HG02884 (cell line): ENCODE measurements around the gene SAMD9L.
"Not testable (repeated sequence)": the region's sequence is repeated elsewhere in the genome, so short reads cannot be mapped to it uniquely, and the experiment has no call there.

Experiments
- ATAC-seq: cut with Tn5 transposase; IDR thresholded peaks from one replicate; pipeline ENCODE4 v1.9.1; 2021; ENCODE audit warnings: mild to moderate bottlenecking, moderate library complexity; ENCODE audit not compliant: unreplicated experiment

The SAMD9L gene

DNA sequence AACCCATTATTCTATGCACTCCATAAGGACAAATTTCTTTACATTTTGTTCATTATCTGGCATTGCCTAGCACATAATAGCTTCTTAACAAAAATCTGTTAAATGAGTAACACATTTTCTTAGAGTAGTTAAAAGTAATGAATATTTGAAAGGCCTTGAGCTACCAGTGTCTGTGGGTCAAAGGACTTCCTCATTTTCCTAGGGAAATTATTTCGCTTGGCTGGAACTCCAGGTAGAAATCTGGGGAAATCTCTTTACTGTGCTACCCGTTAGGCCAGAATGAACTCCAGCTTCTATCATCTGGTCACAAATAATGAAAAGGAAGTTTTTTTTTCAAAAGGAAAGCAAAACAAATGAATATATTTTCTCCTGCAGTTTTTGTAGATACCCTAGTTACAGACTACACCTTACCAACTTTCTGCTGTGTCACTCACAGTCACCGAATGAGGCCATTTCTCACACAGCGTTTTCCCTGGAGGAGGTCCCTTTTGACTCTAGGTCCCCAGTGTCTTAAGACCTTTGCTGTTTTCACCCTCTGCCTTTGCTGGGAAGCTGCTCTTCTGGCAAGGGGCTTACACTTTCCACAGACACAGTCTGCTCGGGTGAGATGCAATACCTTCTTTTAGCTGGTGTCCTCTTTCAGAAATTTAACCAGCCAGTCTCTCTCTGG lies 1.6 kb downstream of the SAMD9L start:
- ATAC-seq: no peak

DNA sequence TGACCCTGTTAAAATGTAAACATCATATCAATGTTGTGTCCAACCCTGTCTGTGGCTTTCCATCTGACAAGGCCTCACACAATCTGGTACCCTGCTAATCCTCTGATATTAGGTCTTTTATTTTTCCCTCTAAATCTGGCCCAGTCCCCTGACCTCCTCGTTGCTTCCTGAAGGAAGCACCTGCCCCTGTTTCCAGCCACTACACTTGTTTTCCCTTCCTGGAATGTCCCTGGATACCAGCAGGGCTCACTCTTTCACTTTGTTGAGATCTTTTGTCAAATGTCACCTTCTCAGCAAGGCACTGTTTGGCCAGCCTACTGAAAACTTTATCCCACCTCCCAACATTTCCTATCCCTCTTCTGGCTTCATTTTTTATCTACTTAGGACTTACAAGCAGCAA lies 2.1 kb downstream of the SAMD9L start:
- ATAC-seq: no peak

DNA sequence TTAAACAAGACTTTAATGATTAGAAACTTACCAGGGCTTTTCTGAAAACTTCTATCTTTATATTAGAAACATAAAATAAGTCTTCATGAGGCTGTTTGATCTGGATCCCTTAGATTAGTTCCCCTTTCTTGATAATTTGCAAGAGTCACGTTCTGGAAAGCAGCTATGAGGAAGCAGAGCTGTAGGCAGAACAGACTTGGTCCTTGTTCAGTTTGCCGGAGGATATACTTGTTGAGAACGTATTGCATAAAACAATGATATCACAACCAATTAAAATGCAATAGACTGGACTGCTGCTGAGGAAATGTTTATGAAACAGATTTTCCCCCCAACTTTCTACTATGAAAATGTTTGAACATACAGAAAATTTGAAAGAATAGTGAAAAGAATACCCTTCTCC lies 2.8 kb downstream of the SAMD9L start:
- ATAC-seq: no peak

DNA sequence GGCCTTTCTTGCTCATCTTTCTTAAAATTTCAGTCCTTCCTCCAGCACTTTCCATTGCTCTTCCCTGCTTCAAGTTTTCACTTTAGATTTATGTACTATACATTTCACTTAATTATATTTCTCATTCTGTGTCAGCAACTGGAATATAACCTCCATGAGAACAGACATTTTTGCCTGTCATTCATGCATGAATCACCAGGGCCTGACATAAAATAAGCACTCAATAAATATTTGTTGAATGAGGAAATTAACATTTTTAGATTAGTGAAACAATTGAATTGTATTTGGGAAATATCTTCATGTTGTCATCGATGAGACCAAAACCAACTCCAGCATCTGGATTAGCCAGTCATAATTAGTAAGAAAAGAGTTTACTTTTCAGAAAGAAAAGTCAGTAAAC lies 6.1 kb downstream of the SAMD9L start:
- no peak for ATAC-seq

DNA sequence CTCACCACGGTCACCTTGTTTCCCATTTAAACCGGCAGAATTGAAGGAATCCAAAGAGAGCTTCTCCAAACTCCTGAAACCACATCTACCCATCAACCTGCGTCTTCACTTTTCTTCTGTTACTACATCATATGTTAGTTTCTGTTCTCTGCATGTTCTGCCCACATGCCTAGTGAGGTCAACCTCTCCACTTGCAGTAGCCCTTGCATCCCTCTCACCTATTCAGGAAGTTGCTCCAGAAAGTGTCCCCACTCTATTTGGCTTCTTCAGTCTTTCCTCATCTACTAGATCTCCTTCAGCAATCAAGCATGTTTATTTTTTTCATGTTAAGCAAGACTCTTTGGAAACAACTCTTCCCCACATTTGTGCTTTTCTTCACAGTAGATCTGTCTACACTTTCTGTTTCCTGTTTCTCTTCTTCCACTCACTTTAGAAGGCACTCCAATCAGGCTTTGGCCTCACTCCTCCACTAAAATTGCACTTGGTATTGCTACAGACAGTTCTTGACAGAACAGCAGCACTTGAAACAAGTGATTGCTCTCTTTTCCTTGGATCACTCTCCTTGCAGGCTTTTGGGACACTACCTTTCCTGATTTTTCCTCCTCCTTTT lies 7.5 kb downstream of the SAMD9L start:
- ATAC-seq: no peak

DNA sequence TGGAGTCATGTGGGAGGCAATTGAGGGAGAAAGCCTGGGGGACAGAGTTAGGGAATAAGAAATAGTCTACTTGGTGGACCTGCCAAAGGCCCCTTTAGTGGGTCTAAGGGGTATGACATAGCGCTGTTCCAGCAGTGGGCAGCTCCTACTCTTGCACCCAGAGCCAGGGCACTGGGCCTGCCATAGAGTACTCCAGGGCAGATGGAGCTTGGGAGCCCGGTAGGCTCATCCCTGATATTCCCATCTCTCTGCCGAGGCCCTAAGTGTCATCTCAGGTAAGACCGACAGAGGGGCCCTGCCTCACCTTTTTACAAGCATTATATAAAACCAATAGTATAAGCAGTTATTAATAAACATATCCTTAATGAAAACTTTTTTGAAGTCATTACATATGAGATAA lies 9.6 kb downstream of the SAMD9L start:
- no peak for ATAC-seq

DNA sequence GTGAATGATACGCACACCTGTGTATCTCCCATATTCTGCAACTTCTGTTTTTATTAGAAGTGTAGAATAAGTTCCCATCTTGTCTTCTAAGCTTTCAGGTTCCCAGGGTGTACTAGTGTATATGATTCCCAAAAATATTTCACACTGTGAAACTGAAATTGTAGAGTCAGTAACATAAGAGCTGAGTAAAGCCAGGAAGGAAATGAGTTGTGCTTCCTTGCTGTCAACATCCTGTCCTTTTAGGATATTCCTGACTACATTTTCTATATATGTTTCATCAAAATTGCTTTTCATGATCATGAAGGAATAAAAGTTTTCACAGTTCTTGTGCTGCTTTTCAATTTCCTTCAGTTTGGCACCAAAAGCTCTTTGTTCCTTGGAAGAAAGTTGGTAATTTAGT lies 15.2 kb downstream of the SAMD9L start:
- ATAC-seq: no peak

DNA sequence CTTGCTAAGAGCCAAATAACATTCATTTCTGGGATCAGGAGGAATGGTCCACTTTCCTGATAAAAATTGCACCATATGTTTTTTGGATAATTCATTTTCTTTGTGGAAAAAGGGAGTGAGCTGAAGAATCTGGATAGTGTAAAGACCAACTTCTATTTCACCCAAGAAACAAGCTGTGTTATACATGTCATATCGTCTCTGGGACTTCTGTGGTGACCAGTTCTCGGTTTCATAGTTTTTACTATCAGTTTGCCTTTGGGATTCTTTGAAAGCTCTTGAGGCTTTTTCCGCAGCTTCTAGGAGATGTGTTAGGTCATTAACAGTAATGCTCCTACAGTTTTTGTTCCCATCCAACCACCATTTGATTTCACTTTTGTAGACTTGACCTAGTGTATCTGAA lies 16.0 kb downstream of the SAMD9L start:
- ATAC-seq: no peak

DNA sequence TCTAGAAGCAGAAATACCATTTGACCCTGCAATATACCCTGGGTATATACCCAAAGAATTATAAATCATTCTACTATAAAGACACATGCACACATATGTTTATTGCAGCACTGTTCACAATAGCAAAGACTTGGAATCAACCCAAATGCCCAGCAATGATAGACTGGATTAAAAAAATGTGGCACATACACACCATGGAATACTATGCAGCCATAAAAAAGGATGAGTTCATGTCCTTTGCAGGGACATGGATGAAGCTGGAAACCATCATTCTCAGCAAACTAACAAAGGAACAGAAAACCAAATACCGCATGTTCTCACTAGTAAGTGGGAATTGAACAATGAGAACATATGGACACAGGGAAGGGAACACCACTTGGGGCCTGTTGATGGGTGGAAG lies 21.2 kb downstream of the SAMD9L start:
- not testable (repeated sequence) for ATAC-seq

DNA sequence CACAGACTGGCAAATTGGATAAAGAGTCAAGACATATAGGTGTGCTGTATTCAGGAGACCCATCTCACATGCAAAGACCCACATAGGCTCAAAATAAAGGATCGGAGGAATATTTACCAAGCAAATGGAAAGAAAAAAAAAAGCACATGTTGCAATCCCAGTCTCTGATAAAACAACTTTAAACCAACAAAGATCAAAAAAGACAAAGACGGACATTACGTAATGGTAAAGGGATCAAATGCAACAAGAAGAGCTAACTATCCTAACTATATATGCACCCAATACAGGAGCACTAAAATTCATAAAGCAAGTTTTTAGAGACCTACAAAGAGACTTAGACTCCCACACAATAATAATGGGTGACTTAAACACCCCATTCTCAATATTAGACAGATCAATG lies 24.7 kb downstream of the SAMD9L start:
- not testable (repeated sequence) for ATAC-seq

DNA sequence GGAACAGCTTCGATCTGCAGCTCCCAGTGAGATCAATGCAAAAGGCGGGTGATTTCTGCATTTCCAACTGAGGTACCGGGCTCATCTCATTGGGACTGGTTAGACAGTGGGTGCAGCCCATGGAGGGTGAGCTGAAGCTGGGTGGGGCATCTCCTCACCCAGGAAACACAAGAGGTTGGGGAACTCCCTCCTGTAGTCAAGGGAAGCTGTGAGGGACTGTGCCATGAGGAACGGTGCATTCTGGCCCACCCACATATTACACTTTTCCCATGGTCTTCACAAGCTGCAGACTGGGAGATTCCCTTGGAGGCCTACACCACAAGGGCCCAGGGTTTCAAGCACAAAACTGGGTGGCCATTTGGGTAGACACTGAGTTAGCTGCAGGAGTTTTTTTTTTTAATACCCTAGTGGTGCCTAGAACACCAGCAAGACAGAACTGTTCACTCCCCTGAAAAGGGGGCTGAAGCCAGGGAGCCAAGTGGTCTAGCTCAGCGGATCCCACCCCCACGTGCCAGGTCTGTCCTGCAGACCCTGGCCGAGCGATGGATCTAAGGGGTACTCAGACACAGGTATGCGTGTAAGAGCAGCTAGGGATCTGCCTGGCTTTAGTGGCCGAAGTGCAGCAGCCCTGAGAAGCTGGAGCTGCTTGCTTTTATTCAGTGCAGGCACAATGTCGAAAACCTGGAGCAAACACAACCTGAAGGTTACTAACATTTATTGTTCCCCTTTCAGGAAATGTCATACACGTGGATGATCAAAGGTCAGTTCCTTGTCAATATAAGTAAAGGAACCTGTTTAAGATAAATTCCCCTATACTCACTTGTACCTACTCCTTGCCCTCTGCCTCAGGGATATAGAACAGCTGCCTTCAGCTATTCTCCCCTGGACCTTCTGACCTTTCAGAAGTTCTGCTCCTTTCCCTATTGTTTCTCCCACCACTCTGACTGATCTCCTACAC lies 27.3 kb downstream of the SAMD9L start:
- ATAC-seq: no peak

DNA sequence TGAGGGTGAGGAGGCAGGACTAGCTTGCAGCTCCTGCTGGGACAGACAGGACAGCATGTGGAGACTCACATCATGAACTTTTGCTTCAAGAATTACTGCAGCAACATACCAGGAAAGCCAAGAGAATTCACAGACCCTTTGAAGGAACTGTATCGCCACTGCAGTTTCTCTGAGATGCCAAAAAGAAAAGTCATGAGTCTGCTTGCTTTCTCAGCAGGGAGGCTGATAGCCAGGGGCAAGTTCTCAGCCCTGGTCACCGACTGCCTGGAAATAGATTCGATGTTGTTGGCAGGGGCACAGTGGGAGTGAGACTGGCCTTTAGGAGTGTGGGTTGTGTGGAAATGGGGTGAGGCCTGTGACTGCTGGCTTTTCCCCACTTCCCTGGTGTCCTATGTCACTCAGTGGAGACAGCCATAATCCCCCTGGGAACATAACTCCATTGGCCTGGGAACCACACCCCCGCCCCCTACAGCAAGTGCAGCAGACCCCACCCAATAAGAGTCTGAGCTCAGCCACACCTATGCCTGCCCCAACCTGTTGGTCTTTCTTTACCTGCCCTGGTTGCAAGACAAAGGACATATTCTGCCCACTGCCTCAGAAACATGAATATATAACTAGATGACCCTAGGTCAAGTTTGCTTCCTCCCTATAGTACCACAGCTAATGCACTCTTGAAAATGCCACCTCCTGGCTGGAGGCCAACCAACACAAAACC lies 28.8 kb downstream of the SAMD9L start:
- no peak for ATAC-seq

DNA sequence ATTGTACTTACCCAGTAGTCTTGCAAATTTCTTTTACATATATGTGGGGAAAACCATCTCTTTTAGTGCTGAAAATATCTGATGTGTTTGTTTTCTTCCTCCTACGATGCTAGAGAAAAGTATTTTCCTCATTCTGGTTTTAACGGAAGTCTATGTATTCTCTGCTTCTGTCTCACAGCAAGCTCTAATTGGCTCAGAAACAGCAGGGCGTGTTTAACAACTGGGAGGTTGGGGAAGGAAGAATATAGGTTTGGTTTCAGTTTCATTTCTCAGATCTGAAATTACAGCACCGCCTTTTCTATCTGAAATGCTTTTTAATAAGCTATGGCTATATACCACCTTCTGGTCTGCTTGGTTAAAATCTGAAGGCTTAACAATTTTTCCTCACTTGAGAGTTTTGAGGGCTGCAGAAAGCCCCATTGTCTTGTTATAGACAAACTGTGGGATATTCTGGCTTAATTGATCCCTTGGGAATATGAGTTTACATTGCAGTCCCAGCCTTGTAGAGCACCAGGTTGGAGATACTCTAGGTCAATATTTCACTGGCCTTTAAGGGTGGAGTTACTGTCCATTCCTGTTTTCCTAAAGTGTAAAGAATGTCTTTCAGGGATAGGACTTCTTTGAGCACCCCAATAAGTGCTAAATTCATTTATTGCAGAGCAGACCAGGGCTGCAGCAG lies 30.2 kb downstream of the SAMD9L start, which contains the start of gene SAMD9:
SAMD9 (minus strand) TSS at position 128 of the 679 bp plus-strand sequence. CDS start 11,882 bp downstream, outside the sequence.
- ATAC-seq: peak; percentile 99

DNA sequence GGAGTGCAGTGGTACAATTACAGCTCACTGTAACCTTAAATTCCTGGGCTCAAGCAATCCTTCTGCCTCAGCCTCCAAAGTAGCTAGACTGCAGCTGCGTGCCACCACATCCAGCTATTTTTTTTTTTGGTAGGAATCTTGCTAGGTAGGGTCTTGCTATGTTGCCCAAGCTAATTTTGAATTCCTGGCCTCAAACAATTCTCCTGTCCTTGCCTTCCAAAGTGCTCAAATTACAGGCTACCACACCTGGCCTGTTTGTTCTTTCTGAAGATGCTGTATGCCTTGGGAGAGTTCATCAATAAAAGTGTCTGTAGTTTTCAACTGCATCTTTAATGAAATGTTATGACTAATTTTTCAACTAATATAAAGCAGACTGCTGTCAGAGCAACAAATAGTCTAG lies 30.9 kb downstream of the SAMD9L start:
- ATAC-seq: no peak

DNA sequence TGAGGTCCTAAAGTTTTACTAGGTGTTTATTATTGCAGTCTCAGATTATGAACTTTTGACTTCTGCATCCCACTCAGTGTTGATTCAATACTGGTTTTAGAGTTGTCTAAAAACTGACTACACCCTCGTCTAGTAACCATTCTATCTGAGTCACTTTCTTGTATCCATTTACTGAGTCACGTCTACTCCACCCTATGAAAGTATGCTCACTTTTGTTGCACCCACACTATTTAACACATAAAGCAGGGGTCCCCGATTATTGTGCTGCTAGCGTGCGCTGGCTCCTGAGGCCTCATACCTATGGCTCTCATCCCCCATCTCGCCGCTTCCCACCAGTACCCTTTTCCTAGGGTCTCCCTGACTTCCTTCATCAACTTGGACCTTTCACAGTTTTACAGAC lies 32.4 kb downstream of the SAMD9L start:
- no peak for ATAC-seq

DNA sequence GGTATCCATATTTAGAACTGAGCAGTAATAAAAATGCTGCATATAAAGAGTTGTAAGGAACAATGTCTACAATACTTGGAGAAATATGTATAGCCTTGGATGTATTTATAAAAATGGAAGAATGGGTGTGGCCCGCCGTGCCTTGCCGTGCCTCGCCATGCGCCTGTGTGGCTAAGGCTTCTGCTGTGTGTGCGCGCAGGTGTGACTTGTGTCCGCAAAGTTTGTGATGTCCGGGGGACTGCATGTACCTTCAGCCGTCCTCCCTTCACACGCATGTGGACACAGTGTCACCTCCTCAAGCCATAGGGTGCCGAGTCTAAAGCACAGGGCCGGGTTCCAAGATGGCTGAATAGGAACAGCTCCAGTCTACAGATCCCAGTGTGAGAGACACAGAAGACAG lies 40.2 kb downstream of the SAMD9L start:
- ATAC-seq: no peak

DNA sequence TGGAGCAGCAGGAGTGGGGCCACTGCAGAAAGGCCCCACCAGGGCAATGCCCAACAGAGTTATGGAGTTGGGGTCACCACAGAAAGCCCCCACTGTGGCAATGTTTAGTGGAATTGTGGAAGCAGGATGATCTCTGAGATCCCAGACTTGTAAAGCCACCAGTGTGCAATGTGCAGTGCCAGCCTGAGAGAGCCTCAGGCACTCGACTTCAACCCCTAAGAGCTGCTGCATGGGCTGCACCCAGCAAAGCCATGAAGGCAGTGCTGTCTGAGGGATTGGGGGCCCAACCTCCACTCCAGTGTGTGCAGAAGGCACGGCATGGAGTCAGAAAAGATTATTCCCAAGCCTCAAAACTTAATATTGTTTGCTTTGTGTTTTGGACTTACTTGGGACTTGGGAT lies 50.8 kb downstream of the SAMD9L start:
- no peak for ATAC-seq

DNA sequence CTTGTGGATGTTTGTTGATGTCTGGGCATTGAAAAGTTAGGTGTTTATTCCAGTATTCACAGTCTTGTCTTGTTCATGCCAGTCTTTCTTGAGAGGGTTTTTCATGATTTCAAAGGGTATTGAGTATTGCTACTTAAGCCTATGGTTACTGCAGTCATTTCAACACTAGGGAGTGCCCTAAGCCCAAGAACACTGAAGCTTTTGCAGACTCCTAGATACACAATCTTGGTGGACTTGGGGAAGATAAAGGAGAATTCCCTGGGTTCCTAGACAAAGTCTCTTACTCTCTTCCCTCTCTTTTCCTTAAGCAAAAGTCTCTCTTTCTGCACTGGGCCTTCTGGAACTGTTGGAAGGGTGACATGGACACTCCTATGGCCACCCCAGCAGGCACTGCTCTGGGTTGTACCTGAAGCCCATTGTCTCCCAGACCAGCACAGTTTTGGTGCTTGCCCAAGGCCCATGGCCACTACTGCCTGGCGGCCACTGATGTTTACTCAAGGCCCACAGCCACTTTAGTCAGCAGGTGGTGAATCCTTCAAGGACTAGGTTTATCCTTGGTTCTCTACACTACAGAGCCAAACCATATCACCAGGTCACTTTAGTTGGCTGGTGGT lies 55.3 kb downstream of the SAMD9L start:
- no peak for ATAC-seq
